GM18517 (cell line): Measurements from ENCODE around the gene CPTP.

Experiments used
- ATAC-seq: cut with Tn5 transposase; IDR thresholded peaks from one replicate; pipeline ENCODE4 v1.9.1; 2021; ENCODE audit warnings: mild to moderate bottlenecking, moderate library complexity; ENCODE audit not compliant: unreplicated experiment

Gene CPTP

DNA sequence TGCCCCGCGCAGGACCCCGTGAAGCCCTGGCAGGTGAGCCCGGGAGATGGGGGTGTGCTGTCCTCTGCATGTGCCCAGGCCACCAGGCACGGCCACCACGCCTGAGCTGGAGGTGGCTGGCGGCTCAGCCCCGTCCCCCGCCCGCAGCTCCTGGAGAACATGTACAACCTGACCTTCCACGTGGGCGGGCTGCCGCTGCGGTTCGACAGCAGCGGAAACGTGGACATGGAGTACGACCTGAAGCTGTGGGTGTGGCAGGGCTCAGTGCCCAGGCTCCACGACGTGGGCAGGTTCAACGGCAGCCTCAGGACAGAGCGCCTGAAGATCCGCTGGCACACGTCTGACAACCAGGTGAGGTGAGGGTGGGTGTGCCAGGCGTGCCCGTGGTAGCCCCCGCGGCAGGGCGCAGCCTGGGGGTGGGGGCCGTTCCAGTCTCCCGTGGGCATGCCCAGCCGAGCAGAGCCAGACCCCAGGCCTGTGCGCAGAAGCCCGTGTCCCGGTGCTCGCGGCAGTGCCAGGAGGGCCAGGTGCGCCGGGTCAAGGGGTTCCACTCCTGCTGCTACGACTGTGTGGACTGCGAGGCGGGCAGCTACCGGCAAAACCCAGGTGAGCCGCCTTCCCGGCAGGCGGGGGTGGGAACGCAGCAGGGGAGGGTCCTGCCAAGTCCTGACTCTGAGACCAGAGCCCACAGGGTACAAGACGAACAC, 8.3 kb downstream of the CPTP start:
- ATAC-seq: no peak

DNA sequence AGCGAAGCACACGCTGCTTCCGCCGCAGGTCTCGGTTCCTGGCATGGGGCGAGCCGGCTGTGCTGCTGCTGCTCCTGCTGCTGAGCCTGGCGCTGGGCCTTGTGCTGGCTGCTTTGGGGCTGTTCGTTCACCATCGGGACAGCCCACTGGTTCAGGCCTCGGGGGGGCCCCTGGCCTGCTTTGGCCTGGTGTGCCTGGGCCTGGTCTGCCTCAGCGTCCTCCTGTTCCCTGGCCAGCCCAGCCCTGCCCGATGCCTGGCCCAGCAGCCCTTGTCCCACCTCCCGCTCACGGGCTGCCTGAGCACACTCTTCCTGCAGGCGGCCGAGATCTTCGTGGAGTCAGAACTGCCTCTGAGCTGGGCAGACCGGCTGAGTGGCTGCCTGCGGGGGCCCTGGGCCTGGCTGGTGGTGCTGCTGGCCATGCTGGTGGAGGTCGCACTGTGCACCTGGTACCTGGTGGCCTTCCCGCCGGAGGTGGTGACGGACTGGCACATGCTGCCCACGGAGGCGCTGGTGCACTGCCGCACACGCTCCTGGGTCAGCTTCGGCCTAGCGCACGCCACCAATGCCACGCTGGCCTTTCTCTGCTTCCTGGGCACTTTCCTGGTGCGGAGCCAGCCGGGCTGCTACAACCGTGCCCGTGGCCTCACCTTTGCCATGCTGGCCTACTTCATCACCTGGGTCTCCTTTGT, 9.1 kb downstream of the CPTP start:
- no peak for ATAC-seq

DNA sequence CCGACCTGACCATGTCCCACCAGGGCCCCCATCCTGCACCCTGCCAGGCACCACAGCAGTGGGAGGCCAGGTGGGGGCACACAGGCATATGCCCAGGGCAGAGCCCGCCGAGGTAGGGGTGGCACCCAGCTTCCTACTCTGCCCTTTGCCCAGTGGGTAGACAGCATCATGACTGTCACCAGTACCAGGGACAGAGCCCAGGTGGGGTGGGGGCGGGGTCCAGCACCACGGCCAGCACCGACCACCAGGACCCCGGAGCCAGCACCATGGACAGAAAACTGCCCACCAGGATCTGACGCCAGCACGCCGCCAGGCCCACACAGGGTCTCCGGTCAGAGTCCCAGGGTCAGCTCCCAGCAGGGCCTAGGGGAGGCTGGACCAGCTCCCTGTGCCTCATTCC, 10.2 kb downstream of the CPTP start:
- ATAC-seq: no peak

DNA sequence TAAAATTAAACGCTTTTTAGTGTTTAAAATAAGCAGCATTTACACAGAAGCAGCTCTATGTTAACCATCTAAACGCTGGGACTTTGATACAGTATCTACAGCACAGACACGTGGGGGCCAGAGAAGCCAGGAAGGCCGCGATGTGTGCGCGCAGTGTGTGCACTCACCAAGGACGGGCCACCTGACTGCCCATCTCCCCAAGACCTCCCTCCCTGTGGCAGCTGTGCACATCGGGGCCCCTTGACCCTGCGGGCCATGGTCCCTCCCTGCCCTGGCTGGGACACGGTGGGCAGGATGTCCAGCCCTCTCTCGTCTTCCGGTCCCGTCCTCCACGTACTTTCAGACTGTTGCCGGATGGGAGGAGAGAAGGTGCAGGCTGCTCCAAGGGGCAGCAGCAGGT, 10.7 kb downstream of the CPTP start:
- ATAC-seq: no peak

DNA sequence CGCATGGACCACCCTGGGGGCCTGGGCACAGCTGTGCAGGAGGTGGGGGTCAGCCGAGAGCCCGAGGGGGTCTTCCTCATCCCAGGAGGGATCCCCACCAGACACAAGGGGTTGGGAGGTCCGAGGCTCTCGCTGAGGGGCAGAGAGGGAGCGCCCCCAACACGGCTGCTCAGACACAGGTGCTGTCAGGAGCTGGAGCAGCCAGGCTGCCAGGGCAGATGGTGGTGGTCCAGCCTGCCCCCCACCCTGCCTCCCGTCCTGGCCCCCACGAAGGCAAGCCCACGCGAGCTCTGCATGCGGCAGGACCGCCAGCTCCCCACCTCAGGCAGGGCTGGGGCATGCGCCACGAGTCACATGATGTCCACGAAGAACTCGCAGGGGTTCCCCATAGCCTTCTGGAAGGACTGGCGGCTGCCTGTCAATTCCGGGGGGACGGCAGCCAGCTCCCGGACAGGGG, 11.2 kb downstream of the CPTP start:
- ATAC-seq: no peak

DNA sequence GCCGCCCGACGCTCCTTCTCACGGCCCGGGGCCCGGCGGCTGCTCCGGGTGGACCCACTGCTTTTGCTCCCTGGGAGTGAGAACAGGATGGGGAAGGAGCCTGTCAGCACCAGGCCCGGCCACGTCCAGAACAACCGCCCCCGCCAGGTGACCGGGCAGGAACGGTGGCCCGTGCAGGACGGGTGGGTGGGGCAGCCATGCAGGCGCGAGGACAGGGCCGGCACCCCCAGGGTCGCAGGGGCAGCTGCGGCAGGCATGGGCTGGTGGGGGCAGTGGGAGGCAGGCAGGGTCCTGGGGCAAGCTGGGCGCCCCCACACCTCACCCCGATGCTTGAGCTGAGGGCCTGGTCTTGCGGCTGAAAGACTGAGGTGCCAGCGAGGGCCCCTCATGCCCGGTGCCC, 11.8 kb downstream of the CPTP start:
- ATAC-seq: no peak

DNA sequence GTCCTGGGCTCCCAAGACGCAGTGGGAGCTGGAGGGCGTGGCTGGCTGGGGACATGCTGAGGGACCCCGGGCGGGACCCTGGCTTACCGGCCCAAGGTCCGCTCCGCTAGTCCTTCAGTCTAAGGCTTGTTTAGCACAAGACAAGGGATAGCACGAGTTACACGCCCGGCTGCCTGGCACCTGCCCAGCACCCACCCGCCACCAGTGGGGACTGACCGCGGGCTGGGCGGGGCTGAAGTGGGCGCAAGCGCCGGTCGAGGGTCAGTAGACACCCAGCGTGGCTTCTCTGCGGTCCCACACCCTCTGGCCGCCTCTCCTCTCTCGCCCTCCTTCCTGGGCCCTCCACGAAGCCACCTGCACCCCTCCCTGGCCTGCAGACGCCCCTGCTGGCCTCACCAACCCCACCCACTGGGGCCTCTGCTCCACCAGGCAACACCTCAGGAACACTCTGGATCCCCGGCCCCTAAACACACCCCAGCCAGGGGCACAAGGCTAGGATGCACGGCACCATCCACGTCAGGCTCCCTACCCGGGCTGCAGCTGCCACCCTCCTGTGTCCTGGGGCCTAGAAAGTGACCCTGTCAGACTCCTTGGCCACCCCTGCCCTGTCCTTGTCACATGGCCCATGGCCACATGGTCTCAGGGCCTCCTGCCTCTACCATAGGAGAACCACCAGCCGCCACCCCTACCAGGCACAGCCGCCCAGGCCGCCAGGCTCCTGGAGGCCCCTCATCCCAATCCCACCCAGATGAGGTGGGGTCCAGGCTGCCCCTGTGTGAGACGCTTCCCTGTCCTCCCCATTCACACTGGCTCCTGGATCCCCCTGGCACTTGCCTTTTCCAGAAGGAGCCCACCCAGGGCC, 12.6 kb downstream of the CPTP start:
- no peak for ATAC-seq

DNA sequence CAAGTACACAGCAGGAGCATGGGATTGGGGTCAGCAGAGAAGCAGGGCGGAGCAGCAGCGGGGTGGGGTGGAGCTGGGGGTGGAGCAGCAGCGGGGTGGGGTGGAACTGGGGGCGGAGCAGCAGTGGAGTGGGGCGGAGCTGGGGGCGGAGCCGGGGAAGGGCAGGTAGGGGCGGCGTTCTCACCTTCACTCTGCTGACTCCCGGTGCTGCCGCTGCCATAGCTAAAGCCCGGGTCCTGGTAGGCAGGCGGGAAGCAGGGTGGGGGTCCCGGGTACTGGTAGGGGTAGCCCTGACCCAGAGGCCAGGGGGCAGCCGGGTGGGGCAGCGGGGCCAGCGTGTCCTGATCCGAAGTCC, 13.2 kb downstream of the CPTP start:
- no peak for ATAC-seq

DNA sequence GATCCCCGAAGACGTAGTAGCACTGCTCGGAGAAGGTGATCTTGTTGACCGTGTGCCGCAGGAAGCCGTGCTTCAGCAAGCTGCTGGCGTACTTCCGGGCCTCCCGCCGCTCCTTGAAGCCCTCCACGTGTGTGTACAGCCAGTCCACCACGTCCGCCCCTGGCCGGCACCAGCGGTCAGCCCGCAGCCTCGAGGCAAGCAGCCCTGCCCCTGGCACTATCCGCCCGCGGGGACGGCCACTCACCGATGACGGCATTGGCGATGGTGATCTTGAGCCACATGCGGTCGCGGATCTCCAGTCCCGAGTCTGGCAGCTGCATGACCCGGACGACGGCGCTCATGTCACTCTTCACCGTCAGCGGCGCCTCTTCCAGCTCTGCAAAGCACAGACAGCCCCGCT, 13.7 kb downstream of the CPTP start:
- ATAC-seq: no peak

DNA sequence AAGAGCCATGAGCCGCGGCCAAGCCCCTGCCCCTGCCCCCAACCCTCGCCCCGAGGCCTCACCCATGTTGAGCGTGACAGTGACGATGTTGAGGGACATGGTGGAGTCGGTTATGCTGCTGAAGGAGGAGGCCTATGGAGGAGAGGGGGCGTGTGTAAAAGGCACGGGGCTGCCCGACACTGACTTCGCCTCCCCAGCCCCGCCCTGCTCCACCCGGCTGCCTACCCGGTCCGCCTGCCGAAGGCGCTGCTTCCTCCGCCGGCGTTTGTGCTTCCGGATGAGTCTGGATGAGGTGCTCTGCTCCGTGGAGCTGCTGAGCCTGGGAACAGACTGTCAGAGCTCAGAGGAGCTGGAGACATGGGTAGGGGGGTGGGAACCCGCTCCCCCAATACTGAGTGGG, 15.6 kb downstream of the CPTP start:
- no peak for ATAC-seq

DNA sequence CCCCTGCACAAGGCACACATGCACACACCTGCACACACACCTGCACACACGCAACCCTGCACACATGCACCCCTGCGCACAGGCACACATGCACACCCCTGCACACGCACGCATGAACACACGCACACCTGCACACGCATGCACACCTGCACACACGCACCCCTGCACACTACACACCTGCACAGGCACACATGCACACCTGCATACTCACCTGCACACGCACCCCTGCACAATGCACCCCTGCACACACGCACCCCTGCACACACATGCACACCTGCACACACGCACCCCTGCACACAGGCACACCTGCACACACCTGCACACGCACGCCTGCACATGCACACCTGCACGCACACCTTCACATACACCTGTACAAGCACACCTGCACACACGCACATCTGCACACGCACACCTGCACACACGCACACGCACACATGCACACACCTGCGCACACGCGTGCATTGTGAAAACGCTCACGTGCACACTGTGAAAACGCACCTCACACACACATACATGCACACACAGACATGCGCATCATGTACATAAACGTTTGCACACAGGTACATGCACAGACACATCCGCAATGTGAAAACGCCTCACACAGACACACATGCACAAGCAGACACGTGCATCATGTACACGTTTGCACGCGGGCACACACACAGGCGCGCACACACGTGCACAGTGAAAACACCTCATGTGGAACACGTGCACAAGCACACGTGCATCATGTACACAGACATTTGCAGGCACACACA, 16.4 kb downstream of the CPTP start:
- no peak for ATAC-seq

DNA sequence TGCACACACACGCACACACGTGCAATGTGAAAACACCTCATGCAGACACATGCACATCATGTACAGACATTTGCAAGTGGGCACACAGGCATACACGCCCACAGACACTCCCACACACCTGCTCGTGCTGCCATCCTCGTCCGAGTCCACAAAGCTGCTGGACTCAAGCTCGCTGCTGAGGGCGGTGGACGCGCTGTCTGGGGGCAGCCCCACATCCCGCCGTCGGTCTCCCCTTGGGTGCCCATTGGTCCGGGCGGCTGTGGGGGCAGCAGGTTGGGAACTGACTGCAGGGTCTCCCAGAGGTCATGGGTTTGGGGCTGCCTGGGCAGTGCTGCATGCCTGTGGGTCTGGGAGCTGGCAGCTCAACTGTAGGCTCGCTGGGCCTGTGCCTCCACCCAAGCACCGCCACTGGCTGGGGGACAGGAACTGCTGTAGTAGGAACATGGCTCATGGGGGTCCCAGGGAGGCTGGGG, 17.0 kb downstream of the CPTP start:
- ATAC-seq: no peak

DNA sequence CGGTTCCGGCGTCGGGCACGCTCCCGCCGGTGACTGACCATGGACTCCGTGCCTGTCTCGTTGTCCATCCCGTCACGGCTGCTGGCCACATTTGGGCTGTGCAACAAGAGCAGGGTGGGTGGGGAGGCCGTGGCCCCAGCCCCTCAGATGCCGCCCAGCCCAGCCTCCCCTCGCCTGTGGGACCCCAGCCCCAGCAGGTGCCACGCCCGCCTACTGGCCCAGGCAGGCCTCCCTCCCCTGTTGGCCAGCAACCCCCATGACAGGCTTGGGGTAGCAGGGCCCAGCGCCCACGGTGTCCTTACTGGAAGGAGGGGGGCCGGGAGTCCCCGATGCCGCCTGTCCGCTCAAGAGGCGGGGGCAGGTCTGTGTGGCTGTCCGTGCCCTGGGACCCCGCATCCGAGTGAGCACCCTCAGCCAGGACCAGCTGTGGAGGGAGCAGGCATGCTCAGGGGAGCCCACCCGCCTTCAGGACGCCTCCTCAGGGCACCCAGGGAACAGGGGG, 17.5 kb downstream of the CPTP start:
- no peak for ATAC-seq

DNA sequence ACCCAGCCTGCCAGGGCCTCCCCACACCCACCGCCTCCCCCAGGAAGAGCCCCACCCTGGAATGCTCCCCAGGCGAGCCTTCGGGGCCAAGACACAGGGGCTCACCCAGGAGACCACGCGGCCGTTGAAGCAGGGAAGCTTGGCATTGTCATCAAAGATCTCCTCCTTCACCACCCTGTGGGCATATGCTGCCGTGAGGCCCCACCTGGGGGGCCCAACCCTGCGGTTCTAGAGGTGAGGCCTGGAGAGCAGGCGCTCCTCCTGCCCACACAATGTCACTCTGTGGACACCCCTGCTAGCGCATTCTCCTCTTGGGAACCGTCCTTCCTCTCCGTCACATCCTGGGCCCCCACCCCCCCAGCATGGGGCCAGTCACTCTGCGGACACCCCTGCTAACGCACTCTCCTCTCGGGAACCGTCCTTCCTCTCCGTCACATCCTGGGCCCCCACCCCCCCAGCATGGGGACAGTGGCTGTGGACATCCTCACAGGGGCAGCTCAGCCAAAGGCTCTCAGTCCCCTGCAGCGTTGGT, 18.0 kb downstream of the CPTP start:
- ATAC-seq: no peak

DNA sequence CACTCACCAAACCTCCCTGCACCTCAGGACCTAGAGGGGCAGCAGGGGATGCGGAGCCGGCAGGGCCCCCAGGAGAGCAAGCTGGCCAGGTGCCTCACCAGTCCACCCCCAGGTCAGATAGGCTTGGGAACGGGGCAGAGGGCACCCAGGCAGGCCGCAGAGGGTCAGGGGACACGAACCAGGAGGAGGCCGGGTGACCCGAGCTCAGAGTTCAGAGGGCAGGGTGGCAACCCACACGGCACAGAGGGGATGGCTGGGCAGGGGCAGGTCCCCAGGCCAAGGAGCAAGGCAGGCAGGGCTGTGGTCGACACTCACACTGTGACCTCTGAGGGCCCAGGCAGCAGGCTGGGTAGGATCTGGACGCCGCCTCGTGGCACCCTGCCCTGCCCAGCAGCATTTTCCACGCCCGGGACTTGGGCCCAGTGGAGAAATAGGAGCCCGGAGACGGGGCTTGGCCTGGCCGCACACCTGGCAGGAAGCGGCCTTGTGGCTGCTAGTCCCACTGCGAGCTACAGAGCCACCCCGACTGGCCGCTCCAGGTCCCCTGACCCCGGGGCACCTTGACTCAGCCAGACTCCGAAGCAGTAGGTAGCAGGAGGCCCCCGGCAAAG, 19.3 kb downstream of the CPTP start:
- no peak for ATAC-seq

DNA sequence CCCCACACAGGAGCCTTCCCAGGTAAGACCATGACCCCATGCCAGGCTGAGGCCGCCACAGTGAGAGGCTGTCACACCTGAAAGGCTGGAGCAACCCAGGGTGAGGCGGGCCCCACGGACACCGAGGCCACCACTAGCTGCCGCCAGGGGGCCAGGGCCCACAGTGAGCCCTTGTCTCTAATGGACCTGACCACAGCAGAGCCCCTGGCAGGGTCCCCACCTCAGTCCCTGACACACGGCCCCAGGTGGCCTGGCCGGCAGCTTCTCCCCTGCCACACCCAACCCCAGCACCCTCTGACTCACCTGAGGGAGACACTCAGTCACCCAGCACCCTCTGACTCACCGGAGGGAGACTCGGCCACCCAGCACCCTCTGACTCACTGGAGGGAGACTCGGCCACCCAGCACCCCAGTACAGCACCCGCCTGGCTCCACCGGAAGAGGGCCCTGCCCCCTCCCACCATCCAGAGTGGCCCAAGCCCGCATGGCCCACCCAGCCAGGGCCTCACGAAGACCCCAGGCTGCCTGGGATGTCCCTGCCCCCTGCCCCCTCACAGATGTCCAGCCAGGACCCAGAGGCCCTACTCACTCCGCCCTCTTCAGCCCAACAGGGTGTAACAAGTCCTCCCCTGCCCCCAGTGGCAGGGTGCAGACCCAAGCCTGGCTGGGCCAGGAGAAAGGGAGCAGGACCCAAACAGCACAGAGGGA, 20.2 kb downstream of the CPTP start:
- no peak for ATAC-seq

DNA sequence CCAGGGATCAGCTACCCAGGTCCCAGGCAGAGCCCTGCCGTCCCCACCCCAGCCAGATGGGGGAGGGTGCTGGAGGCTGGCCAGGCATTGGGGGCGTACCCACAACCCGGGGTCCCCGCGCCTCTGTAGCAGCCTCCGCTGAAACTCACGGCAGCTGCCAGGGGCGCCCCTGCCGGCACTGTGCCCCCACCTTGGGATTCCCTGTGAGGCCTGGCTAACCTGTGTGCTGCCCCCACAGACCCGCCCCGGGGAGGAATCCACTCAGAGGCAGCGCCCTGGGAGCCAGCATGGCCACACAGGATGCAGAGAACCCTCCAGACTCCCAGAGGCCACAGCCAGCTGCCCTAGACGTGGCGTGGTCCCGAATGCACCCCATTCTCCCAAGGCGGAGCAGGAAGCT, 20.8 kb downstream of the CPTP start:
- no peak for ATAC-seq

DNA sequence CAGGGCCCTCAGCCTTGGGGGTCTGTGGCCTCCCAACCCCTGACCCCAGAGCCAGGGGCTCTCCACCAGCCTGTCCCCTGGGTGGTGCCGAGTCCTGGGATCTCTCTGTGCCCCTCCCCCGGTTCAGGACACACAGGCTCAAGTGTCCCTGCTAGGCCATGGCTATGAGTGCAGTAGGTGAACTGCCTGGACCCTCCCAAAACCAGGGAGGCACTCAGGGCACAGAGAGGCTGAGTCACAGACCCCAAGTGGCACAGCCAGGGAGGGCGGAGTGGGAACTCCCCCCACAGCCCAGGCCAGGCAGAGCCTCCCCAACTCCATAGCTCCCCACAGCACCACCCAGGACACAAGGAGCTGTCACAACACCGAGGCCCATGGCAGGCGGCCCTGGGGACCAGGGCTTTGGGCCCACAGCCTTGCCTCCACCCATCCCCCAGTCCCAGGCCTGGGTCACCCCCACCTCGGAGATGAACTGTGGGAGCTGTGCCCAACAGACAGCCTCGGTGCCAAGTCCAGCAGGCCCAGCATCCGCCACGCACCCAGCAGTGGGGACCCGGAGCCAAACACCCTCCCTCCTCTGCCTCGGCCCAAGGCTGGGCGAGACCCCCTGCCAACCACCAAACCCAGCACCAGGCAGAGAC, 21.4 kb downstream of the CPTP start:
- no peak for ATAC-seq

DNA sequence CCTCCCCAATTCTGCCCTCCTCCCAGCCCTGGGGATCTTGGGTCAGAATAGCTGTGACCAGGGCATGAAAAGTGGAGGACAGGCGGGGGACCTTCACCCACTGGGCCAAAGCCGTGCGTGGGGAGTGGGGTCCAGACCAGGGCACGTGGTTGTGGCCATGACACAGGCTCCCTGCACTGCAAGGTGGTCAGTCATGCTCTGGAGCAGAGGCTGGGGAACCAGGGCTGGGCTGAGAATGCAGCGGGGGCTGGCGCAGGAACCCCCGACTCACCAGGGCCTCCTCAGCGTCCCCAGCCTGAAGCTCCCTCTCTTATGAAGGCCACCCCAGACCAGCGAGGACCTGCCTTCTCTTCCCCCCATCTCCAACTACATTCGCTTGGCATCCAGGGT, 21.9 kb downstream of the CPTP start:
- no peak for ATAC-seq
